ENCODE data around the gene RNF144A.

The RNF144A gene

GRCh38 chr2:6956566-6956965, 39.4 kb downstream of the RNF144A start:
- no peak for TF ChIP-seq POLR2AphosphoS5 (IDR thresholded peaks at IDR 0.05; ENCODE audit: low read depth, low read length)
- no peak for TF ChIP-seq FOXP2 (optimal IDR thresholded peaks at IDR 0.05; ENCODE audit: borderline replicate concordance, extremely low read depth, extremely low read length, insufficient read depth)
- TF ChIP-seq REST (IDR thresholded peaks at IDR 0.05; ENCODE audit: insufficient read depth in 1 of 2, low read depth in 2 of 2, low read length in 2 of 2) = no peak
- no peak for TF ChIP-seq TAF1 (IDR thresholded peaks at IDR 0.05; ENCODE audit: borderline replicate concordance, insufficient read depth, low read length)
- no peak for TF ChIP-seq SIN3A (IDR thresholded peaks at IDR 0.05; ENCODE audit: borderline replicate concordance, insufficient read depth, low read length)

GRCh38 chr2:6957031-6957714, 40.0 kb downstream of the RNF144A start:
- TF ChIP-seq REST (IDR thresholded peaks at IDR 0.05; ENCODE audit: insufficient read depth in 1 of 2, low read depth in 2 of 2, low read length in 2 of 2) (no peak), TAF1 (IDR thresholded peaks at IDR 0.05; ENCODE audit: borderline replicate concordance, insufficient read depth, low read length) (no peak), SIN3A (IDR thresholded peaks at IDR 0.05; ENCODE audit: borderline replicate concordance, insufficient read depth, low read length) (no peak), POLR2AphosphoS5 (IDR thresholded peaks at IDR 0.05; ENCODE audit: low read depth, low read length) (no peak), FOXP2 (optimal IDR thresholded peaks at IDR 0.05; ENCODE audit: borderline replicate concordance, extremely low read depth, extremely low read length, insufficient read depth) (no peak)

GRCh38 chr2:6957910-6958615, 40.9 kb downstream of the RNF144A start:
- no peak for TF ChIP-seq TAF1 (IDR thresholded peaks at IDR 0.05; ENCODE audit: borderline replicate concordance, insufficient read depth, low read length)
- no peak for TF ChIP-seq SIN3A (IDR thresholded peaks at IDR 0.05; ENCODE audit: borderline replicate concordance, insufficient read depth, low read length)
- TF ChIP-seq POLR2AphosphoS5 (IDR thresholded peaks at IDR 0.05; ENCODE audit: low read depth, low read length) = no peak
- no peak for TF ChIP-seq REST (IDR thresholded peaks at IDR 0.05; ENCODE audit: insufficient read depth in 1 of 2, low read depth in 2 of 2, low read length in 2 of 2)
- TF ChIP-seq FOXP2 (optimal IDR thresholded peaks at IDR 0.05; ENCODE audit: borderline replicate concordance, extremely low read depth, extremely low read length, insufficient read depth) = no peak

- TF ChIP-seq SIN3A (IDR thresholded peaks at IDR 0.05; ENCODE audit: borderline replicate concordance, insufficient read depth, low read length) (no peak), POLR2AphosphoS5 (IDR thresholded peaks at IDR 0.05; ENCODE audit: low read depth, low read length) (no peak), REST (IDR thresholded peaks at IDR 0.05; ENCODE audit: insufficient read depth in 1 of 2, low read depth in 2 of 2, low read length in 2 of 2) (no peak), TAF1 (IDR thresholded peaks at IDR 0.05; ENCODE audit: borderline replicate concordance, insufficient read depth, low read length) (no peak), FOXP2 (optimal IDR thresholded peaks at IDR 0.05; ENCODE audit: borderline replicate concordance, extremely low read depth, extremely low read length, insufficient read depth) (no peak)
Measured at GRCh38 chr2:6958616-6959235, 41.5 kb downstream of the RNF144A start.
